Muscle of leg (tissue), 16 donors: ENCODE data around the gene BCLAF1. TPM values are rescaled to one million over a fixed set of nuclear protein-coding genes. Genes with fewer than 3 reads are reported as not detected.

Source experiments
- DNase-seq: peaks from one replicate; pipeline ENCODE4 v3.0.0; 2013
- H3K27ac ChIP-seq: one replicate; pipeline ENCODE4 v1.5.1; 2013; ENCODE audit warnings: mild to moderate bottlenecking, low read length, control low read depth
- H3K27me3 ChIP-seq: one replicate; pipeline ENCODE4 v1.6.1; 2013; ENCODE audit warnings: low read length; ENCODE audit not compliant: control insufficient read depth, insufficient read depth
- H3K36me3 ChIP-seq: one replicate; pipeline ENCODE4 v1.6.1; 2013; ENCODE audit warnings: low read length; ENCODE audit not compliant: control insufficient read depth, insufficient read depth
- H3K4me1 ChIP-seq: one replicate; pipeline ENCODE4 v1.6.1; 2013; ENCODE audit warnings: low read length; ENCODE audit not compliant: control insufficient read depth, insufficient read depth
- H3K4me3 ChIP-seq: one replicate; pipeline ENCODE4 v1.5.1; 2013; ENCODE audit warnings: low read length, control low read depth
- H3K9me3 ChIP-seq: replicated peaks from 2 replicates; pipeline ENCODE4 v1.6.1; 2013; ENCODE audit warnings: low read depth, low read length; ENCODE audit not compliant: control insufficient read depth
- WGBS: methylation state at CpG from one replicate; pipeline ENCODE4 v1.1.5; 2013; ENCODE audit warnings: missing lambda C conversion rate; ENCODE audit not compliant: insufficient coverage; 5-methylcytosine and 5-hydroxymethylcytosine counted together
- long read RNA-seq, 11 donors: transcript quantifications; one replicate each; lab custom pipeline, GENCODE V29; 2026
- polyA plus RNA-seq, 8 donors: library from polyadenylated mRNA; unstranded; fragments of 120-200 nt; gene quantifications; one replicate each; pipeline versions ENCODE4 v1.2.1 to v1.2.3, GENCODE V29; 2013; ENCODE audit warnings: inconsistent platforms in 1 of 8, low replicate concordance in 1 of 8; ENCODE audit not compliant: insufficient read length in 8 of 8, insufficient read depth in 1 of 8
- total RNA-seq: library from RNA; stranded (reverse); fragments of 120-200 nt; gene quantifications from one replicate; pipeline ENCODE4 v1.2.4, GENCODE V29; 2013

BCLAF1 gene
- total RNA-seq (159 TPM), polyA plus RNA-seq (100 to 1,000 TPM in 7 of 8 donors, 10 to 100 TPM in 1; 75.5 to 133 (median 118) TPM)
- long read RNA-seq, donor 1, full-length matches to known transcripts = 5 of 39 reads
- long read RNA-seq, donor 1, partial matches to known transcripts = 34 of 39 reads
- long read RNA-seq, donor 1, other reads (novel, unspliced or antisense) = 0 of 39 reads
- long read RNA-seq, donor 2, full-length matches to known transcripts = 2 of 2 reads
- long read RNA-seq, donor 2, partial matches to known transcripts = 0 of 2 reads
- long read RNA-seq, donor 2, other reads (novel, unspliced or antisense) = 0 of 2 reads
- long read RNA-seq, donor 3, full-length matches to known transcripts = 8 of 66 reads
- long read RNA-seq, donor 3, partial matches to known transcripts = 58 of 66 reads
- long read RNA-seq, donor 3, other reads (novel, unspliced or antisense) = 0 of 66 reads
- long read RNA-seq, donor 4, partial matches to known transcripts = 26 of 27 reads
- long read RNA-seq, donor 4, other reads (novel, unspliced or antisense) = 0 of 27 reads
- long read RNA-seq, donor 5, full-length matches to known transcripts = 9 of 132 reads
- long read RNA-seq, donor 5, partial matches to known transcripts = 123 of 132 reads
- long read RNA-seq, donor 5, other reads (novel, unspliced or antisense) = 0 of 132 reads
- long read RNA-seq, donor 6, full-length matches to known transcripts = 5 of 63 reads
- long read RNA-seq, donor 6, partial matches to known transcripts = 58 of 63 reads
- long read RNA-seq, donor 6, other reads (novel, unspliced or antisense) = 0 of 63 reads
- long read RNA-seq, donor 7, full-length matches to known transcripts = 3 of 82 reads
- long read RNA-seq, donor 7, partial matches to known transcripts = 79 of 82 reads
- long read RNA-seq, donor 7, other reads (novel, unspliced or antisense) = 0 of 82 reads
- long read RNA-seq, donor 8, full-length matches to known transcripts = 6 of 36 reads
- long read RNA-seq, donor 8, partial matches to known transcripts = 30 of 36 reads
- long read RNA-seq, donor 8, other reads (novel, unspliced or antisense) = 0 of 36 reads
- long read RNA-seq, donor 9, full-length matches to known transcripts = 1 of 61 reads
- long read RNA-seq, donor 9, partial matches to known transcripts = 60 of 61 reads
- long read RNA-seq, donor 9, other reads (novel, unspliced or antisense) = 0 of 61 reads
- long read RNA-seq, donor 10, full-length matches to known transcripts = 6 of 82 reads
- long read RNA-seq, donor 10, partial matches to known transcripts = 76 of 82 reads
- long read RNA-seq, donor 10, other reads (novel, unspliced or antisense) = 0 of 82 reads
- long read RNA-seq, donor 11, full-length matches to known transcripts = 4 of 73 reads
- long read RNA-seq, donor 11, partial matches to known transcripts = 69 of 73 reads
- long read RNA-seq, donor 11, other reads (novel, unspliced or antisense) = 0 of 73 reads

GRCh38 chr6:136289579-136290409 is at the start of gene BCLAF1:
Gene BCLAF1, minus strand, starts transcription at chr6:136289846. Its CDS starts 9,980 bp downstream, at chr6:136279866.
- H3K4me1 ChIP-seq = peaks cover 14% of the 10 kb centered on the region

GRCh38 chr6:136338486-136338885 is 48.8 kb upstream of the BCLAF1 start:
- H3K27me3 ChIP-seq = no peaks in the 10 kb centered on the region
- no peaks in the 10 kb centered on the region for H3K36me3 ChIP-seq
- no CpG with 5 or more reads among the region's 4 CpGs for WGBS
- H3K27ac ChIP-seq = no peak overlapping the region
- H3K4me3 ChIP-seq = no peak overlapping the region
- peaks cover 3% of the 10 kb centered on the region for H3K4me1 ChIP-seq
- H3K9me3 ChIP-seq = no peaks in the 10 kb centered on the region
- no peak for DNase-seq

More at GRCh38 chr6:136289579-136290409, at the start of gene BCLAF1:
- Histone ChIP-seq H3K4me3 (peak within 1 kb of the TSS; percentile 89), H3K27ac (peak within 1 kb of the TSS; percentile 100), H3K27me3 (no peaks in the 10 kb centered on the region), H3K9me3 (no peaks in the 10 kb centered on the region), H3K36me3 (no peaks in the 10 kb centered on the region)
- under 1% methylated on average over 52 of the region's 60 CpGs for WGBS
- peak; percentile 100 for DNase-seq

- no peaks in the 10 kb centered on the region for H3K36me3 ChIP-seq
- peaks cover 3% of the 10 kb centered on the region for H3K4me1 ChIP-seq
- H3K27me3 ChIP-seq = no peaks in the 10 kb centered on the region
- no peak overlapping the region for H3K27ac ChIP-seq
- H3K4me3 ChIP-seq = no peak overlapping the region
- DNase-seq = no peak
- WGBS = 85% methylated on average over 3 of the region's 3 CpGs
- H3K9me3 ChIP-seq = no peaks in the 10 kb centered on the region
Observed at GRCh38 chr6:136337606-136338005, 48.0 kb upstream of the BCLAF1 start.

- no peaks in the 10 kb centered on the region for H3K27me3 ChIP-seq
- H3K9me3 ChIP-seq = no peaks in the 10 kb centered on the region
- no peak for DNase-seq
- no peak overlapping the region for H3K4me3 ChIP-seq
- H3K36me3 ChIP-seq = no peaks in the 10 kb centered on the region
- WGBS = 89% methylated on average over 3 of the region's 3 CpGs
- peaks cover 3% of the 10 kb centered on the region for H3K4me1 ChIP-seq
- H3K27ac ChIP-seq = no peak overlapping the region
Observed at GRCh38 chr6:136337121-136337520, 47.5 kb upstream of the BCLAF1 start.

- Histone ChIP-seq H3K27me3 (no peaks in the 10 kb centered on the region), H3K4me3 (no peak overlapping the region), H3K9me3 (no peaks in the 10 kb centered on the region), H3K4me1 (peaks cover 3% of the 10 kb centered on the region), H3K27ac (no peak overlapping the region), H3K36me3 (no peaks in the 10 kb centered on the region)
- peak; percentile 65 for DNase-seq
- WGBS = 64% methylated on average over 9 of the region's 12 CpGs
Observed at GRCh38 chr6:136335736-136336363, 46.2 kb upstream of the BCLAF1 start.

GRCh38 chr6:136334853-136335252 is 45.2 kb upstream of the BCLAF1 start:
- DNase-seq = no peak
- no peaks in the 10 kb centered on the region for H3K27me3 ChIP-seq
- H3K4me1 ChIP-seq = peaks cover 3% of the 10 kb centered on the region
- no peak overlapping the region for H3K4me3 ChIP-seq
- no peaks in the 10 kb centered on the region for H3K36me3 ChIP-seq
- H3K27ac ChIP-seq = no peak overlapping the region
- 66% methylated on average over 6 of the region's 9 CpGs for WGBS
- H3K9me3 ChIP-seq = no peaks in the 10 kb centered on the region

- Histone ChIP-seq H3K27me3 (no peaks in the 10 kb centered on the region), H3K4me3 (no peak overlapping the region), H3K9me3 (no peaks in the 10 kb centered on the region), H3K27ac (no peak overlapping the region), H3K4me1 (peaks cover 3% of the 10 kb centered on the region), H3K36me3 (no peaks in the 10 kb centered on the region)
- WGBS = 76% methylated on average over 4 of the region's 13 CpGs
- no peak for DNase-seq
Observed at GRCh38 chr6:136334465-136334846, 44.8 kb upstream of the BCLAF1 start.

- no peak for DNase-seq
- Histone ChIP-seq H3K36me3 (no peaks in the 10 kb centered on the region), H3K9me3 (no peaks in the 10 kb centered on the region), H3K27me3 (no peaks in the 10 kb centered on the region), H3K4me1 (peaks cover 3% of the 10 kb centered on the region), H3K4me3 (no peak overlapping the region), H3K27ac (no peak overlapping the region)
- WGBS = 98% methylated on average over 11 of the region's 11 CpGs
Observed at GRCh38 chr6:136333824-136334464, 44.3 kb upstream of the BCLAF1 start.
